Prostate gland (tissue), 2 donors: ENCODE results near the gene PTGER1.

Experiments used
- POLR2AphosphoS5 ChIP-seq: sonication (generic); formaldehyde crosslinking; IDR thresholded peaks from one replicate; pipeline ENCODE4 v1.6.1; 2017; ENCODE audit warnings: antibody characterized with exemption
- TF ChIP-seq, protein P1 (sequence below), 4 experiments: fragments of 200-600 bp in 2 of 4; fragments of 450-650 bp in 2 of 4; sonication (generic) in 2 of 4; IDR thresholded peaks; 1 replicate in 3 of 4; 2 replicates in 1 of 4; pipeline ENCODE4 v1.5.1; 2016 to 2019; ENCODE audit warnings: antibody characterized with exemption in 4 of 4, mild to moderate bottlenecking in 2 of 4, moderate library complexity in 2 of 4

DNA sequence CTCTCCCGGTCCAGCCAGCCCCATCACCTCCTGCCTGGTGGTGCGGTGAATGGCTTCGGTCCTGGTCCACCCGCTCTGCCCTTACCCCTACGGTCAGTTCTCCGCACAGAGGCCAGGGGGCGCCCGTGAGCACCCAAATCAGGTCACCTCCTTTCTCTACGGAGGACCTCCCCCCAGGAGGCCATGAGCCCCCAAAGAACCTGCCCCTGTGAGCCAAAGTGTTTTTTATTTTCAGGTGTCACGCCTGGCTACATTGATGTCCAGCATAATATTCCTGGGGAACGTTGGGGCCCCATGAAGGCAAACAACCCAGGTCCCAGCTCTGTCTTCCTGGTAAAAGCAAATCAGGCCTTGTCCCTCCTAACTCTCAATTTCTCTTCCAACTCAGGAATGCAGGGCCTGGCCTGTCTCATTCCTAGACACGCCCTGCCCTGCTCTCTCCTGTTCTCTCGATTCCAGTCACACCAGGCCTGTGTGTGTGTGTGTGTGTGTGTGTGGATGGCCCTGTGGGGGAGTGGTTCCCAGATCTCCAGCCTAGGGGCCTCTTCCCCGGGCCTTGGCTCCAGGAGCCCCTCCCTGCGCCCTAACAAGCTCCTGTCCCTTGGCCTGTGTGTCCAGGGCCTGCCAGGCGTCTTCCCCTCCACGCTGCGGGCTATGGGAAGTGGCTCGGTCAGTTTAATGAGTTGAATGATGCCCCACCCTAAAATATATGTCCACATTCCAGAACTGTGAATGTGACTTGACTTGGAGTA lies 30.5 kb upstream of the PTGER1 start:
- TF ChIP-seq, protein P1, sequence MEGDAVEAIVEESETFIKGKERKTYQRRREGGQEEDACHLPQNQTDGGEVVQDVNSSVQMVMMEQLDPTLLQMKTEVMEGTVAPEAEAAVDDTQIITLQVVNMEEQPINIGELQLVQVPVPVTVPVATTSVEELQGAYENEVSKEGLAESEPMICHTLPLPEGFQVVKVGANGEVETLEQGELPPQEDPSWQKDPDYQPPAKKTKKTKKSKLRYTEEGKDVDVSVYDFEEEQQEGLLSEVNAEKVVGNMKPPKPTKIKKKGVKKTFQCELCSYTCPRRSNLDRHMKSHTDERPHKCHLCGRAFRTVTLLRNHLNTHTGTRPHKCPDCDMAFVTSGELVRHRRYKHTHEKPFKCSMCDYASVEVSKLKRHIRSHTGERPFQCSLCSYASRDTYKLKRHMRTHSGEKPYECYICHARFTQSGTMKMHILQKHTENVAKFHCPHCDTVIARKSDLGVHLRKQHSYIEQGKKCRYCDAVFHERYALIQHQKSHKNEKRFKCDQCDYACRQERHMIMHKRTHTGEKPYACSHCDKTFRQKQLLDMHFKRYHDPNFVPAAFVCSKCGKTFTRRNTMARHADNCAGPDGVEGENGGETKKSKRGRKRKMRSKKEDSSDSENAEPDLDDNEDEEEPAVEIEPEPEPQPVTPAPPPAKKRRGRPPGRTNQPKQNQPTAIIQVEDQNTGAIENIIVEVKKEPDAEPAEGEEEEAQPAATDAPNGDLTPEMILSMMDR (IDR thresholded peaks at IDR 0.05) = peak; percentile 24 to 77 (median 60)
- peak; percentile 23 for TF ChIP-seq POLR2AphosphoS5
